Left lobe of liver (tissue), 2 donors: Measurements from ENCODE around the gene NEURL1. TPM values are rescaled to one million over a fixed set of nuclear protein-coding genes. Genes with fewer than 3 reads are reported as not detected.
"Not testable (repeated sequence)": the region's sequence is repeated elsewhere in the genome, so short reads cannot be mapped to it uniquely, and the experiment has no call there.

Experiments used
- ATAC-seq: fragments of 200-7000 bp; cut with Tn5 transposase; one replicate; pipeline ENCODE4 v1.9.1; 2020; ENCODE audit warnings: mild to moderate bottlenecking, moderate library complexity
- DNase-seq: peaks from one replicate; pipeline ENCODE4 v3.0.0-alpha.2; 2020; ENCODE audit warnings: low spot score
- total RNA-seq: library from RNA; stranded (reverse); gene quantifications from one replicate; pipeline ENCODE4 v1.2.1, GENCODE V29; 2021
- donor health status: DM: no; HTN: no; CAD: no; lungs with moderate emphysema.
- donor health status: DM: no; HTN: yes; CAD: no.

NEURL1 gene
- total RNA-seq, 1 donor from 2014 or later, result 1.7 TPM

DNA sequence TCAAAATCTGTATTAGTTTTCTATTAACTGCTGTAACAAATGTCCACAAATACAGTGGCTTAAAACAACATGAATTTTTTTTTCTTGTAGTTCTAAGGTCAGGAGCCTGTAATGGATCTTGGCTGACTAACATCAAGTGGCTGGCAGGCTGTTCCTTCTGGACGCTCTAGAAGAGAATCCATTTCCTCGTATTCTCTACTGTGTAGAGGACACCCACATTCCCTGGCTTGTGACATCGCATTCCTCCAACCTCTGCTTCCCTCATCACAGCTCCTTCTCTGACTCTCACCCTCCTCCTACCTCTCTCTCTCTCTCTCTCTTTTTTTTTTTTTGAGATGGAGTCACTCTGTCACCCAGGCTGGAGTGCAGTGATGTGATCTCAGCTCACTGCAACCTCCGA lies 30.0 kb upstream of the NEURL1 start:
- no peak for DNase-seq
- ATAC-seq, result no peak

DNA sequence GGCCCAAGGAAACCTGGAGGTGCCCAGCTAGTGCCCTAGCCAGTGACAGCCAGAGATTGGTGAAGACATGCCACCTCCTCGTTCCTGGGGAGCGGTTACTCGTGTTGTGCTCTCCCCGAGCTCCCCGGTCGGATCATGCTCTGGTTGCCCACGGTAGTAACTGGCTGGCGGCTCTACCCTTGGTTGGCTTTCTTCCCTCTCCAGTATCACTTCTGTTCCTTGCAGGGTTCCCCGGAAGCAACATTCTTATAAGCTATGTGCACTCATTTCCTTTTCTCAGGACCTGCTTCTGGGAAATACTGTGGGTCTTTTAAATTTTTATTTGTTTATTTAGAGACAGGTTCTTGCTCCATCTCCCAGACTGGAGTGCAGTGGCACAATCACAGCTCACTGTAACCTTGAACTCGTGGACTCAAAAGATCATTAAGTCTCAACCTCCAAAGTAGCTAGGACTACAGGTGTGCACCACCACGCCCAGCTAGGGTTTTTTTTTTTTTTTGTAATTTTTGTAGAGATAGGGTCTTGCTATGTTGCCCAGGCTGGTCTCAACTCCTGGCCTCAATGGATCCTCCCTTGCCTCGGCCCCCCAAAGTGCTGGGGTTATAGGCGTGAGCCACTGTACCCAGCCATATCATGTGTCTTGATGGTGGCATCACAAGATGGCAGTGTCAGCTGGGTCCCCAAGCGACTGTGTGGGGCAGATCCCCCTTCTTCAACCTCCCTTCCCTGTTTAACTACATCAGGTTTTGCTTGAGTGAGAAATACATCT lies 27.9 kb upstream of the NEURL1 start:
- ATAC-seq, result no peak
- no peak for DNase-seq

DNA sequence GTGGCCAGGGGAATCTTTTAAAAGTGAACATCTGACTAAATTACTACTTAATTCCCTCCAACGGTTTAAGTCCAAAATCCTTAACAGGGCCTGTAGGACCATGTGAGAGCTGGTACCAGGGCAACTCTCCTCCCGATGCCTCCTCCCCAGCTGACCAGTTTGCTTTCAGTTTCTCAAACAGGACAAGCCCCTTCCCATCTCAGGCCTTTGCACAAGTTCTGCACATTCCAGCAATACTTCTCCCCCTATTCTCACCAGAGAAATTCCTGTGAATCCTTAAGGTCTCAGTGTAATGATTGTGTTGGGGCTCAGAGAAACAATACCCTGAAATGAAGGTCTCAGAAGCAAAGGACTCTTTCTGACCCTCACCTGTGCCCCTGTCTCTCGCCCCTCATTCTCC lies 26.8 kb upstream of the NEURL1 start:
- no peak for DNase-seq
- no peak for ATAC-seq

DNA sequence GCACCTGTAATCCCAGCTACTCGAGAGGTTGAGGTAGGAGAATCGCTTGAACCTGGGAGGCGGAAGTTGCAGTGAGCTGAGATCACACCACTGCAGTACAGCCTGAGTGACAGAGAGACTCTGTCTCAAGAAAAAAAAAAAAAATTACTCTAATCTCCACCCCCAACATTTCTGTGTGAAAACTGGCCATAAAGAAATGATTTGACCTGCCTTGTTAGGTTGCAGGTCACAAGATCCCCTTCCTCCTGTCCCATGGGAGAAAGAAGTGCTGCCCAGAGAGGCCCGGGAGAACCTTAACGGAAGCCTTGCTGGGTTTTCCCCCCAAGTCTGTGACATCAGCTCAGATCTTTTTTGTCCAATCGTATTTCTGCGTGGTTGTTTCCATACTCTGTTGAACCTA lies 26.1 kb upstream of the NEURL1 start:
- DNase-seq (no peak), ATAC-seq (no peak)

DNA sequence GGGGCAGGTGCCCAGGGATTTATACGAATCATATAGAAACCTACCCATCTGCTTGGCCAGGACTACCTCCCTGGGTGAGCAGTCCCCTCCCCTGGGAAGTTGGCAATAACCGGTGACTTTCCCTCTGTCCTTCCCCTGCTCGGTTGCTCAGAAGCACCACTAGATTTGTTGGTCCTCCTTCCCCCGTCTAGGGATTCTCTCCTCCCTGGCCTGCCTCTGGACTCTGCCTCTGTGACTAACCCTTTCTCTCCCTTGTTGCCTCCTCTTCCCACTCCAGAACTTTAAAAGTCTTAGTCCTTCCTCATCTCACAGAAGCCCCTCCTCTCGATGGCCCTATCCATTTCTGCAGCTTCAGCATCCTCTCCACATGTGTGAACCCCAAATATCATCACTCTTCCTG lies 24.3 kb upstream of the NEURL1 start:
- ATAC-seq (no peak), DNase-seq (no peak)

DNA sequence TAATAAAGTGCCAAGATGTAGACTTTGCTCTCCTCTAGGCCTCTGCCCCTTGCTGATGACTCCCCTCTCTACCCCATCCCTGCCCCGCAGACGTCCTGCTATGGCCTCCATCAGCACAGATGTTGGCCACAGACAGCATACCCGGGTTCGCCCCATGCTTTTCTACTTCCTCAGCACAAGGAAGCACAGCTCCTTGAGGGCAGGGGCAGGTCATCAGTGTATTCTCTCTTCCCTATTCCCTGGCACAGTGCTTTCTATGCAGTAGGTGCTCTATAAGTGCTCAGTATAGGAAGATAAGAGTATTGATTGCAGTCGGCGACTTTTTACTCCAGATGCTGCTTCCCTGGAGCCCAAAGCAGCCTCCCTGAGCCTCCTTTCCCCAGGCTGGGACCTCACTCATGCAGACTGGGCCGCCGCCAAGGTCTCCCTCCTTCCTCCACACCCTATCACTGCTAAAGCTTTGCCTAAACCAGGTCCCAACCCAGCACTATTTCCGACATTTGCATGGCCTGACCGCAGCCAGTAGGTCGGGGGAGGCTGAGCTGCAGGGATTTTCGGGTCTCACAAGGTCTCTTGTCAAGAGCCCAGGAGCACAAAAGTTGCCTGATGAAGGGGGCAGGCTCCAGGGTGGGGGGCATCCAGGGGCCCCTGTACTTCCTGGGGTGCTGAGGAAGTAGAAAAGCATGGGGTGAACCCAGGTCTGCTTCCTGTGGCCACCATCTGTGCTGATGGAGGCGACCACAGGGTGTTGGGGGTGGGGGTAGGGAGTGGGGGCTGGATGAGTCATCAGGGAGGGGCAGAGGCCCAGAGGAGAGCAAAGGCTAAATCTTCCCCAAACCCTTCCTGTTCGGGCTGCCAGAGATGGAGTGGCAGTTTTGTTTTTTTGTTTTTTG lies 22.5 kb upstream of the NEURL1 start:
- DNase-seq (no peak), ATAC-seq (peak; percentile 49)

DNA sequence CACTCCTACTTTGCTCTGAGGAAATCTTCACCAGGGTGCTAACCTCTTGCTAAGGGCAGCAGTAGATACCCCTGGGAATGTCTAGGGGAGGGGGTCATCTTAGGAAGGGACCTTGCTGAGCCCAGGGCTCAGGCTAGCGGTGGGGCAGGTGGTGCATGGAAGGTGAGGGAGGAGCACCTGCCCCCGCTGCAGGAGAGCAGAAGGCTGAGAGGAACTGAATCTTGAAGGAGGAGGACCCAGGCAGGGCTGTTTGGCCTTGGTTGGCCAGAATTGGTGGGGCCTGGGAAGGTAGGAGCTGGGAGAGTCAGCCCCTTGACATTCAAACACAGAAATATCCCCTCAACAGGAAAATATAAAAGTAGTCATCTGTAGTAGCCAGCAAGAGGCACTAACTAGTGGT lies 21.5 kb upstream of the NEURL1 start:
- no peak for DNase-seq
- no peak for ATAC-seq

DNA sequence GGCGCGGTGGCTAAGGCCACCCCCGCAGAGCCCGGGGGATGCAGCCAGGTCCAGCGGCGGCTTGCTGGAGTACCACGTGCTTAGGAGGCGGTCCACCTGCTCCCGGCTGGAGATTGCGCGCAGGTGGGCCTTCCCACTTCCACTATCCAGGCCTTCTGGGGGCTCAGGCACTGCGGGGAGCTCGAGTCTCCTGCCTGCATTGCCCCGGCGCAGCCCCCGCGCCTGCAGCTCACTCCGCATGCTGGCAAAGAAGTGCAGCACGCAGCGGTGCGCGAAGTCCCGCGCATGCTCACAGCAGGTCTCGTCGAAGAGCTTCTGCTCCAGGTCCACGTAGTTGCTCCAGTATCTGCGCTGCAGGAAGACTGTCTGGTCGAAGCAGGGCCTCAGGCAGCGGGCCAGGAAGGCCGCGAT lies 20.2 kb upstream of the NEURL1 start:
- no peak for DNase-seq
- ATAC-seq, result no peak

DNA sequence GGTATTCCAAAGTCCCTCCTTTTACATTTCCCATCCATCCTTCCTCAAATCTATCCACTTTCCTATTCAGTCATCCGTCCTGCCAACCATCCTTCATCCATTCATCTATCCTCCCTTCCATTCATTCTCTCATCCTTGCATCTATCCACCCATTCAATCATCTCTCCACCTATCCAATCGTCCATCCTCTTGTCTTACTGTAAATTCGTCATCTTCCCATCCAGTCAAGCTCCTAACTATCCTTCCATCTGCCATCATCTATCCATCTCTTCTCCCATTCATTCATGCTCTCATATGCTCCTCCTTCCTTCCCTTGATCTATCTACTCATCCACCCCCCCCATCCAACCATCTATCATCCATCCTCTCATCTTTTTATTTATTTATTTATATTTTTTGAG lies 19.4 kb upstream of the NEURL1 start:
- ATAC-seq (no peak), DNase-seq (no peak)

DNA sequence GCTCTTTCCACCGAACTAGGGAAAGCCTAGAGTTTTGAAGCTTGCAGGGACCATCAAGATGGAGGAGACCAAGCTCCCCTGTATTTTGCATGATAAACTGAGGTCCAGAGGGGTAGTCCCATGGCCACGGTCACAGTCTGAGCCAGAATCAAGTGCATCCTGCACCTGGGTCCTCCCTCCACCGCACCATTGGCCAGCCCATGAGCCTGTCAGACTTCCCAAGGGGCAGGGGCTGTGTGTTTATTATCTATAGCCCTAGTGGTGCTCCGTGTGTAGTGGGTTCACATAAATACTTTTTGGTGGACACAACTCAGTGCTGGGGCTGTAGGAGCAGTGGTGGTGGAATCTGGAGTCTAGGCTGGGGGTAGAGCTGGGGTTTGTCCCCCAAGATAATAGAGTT lies 18.1 kb upstream of the NEURL1 start:
- DNase-seq, result no peak
- no peak for ATAC-seq

DNA sequence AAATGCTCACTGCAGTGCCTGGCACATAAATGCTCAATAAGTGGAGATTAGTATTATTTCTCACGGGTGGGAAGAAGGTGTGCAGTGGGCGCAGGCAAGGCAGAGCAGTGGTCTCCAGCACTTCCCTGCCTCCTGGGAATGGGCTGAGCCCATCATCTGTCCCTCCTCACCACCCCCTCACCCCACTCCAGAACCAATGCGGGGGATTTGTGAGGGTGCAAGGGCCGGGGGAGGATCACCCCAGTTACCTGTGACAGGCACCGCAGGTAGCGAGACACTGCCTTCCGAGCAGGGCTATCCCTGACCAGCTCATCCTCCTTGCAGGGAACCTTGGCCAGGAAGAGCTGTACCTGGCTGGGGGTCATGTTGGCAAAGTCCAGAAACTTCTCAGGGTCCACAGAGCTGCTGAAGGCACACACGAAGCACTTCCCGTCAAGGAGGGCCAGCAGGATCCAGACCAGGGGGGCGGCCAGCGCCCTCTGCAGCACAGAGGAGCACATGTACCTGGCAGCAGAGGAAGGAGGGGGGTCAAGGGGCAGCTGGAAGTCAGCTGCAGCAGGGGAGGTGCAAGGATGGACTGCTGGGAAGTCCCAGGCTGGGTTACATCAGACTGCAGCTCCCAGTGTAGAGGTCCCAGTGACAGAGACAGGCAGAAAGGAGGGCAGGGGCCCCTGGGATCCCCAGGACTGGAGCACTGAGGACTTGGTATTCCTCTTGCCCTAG lies 17.3 kb upstream of the NEURL1 start:
- no peak for DNase-seq
- ATAC-seq, result no peak

DNA sequence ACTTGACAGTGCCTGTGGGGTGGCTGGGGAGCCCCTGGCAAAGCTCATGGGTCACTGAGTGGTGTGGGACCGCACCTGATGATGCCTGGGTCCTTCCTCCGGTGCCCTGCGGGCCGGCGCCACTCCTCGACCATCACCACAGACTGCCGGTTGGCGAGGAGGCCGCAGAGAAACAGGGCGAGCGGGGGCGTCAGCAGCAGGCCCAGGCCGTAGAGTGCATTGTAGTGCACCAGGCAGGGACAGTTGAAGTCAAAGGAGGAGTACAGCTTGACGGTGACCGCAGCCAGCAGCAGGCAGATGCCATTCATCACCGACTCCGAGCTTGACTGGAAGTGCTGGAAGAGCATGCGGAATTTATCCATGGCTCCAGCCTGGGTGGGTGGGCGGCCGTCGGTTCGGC lies 14.8 kb upstream of the NEURL1 start:
- ATAC-seq (no peak), DNase-seq (no peak)

DNA sequence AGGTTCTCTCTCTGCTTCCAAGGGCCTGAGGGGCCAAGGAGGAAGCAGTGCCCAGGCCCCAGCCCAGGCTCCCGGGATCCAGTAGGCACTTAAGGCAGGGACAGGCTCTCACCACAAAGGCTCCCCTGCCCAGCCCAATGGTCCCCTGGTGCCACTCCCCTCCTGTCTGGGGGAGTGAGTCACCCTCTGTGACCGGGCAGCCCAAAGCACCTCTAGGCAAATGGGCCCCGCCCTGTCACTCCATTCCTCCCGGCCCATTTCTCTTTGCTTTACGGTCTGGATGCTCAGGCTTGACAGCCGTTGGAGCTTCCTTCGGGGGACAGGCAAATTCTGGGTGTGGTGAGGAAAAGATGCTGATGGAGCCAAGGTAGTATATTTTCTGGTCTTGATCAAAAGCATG lies 14.4 kb upstream of the NEURL1 start, which contains the start of gene CALHM3:
CALHM3 (minus strand) TSS at position 106 of the 400 bp plus-strand sequence. CDS start 208 bp downstream, outside the sequence.
- DNase-seq, result no peak
- ATAC-seq, result no peak

DNA sequence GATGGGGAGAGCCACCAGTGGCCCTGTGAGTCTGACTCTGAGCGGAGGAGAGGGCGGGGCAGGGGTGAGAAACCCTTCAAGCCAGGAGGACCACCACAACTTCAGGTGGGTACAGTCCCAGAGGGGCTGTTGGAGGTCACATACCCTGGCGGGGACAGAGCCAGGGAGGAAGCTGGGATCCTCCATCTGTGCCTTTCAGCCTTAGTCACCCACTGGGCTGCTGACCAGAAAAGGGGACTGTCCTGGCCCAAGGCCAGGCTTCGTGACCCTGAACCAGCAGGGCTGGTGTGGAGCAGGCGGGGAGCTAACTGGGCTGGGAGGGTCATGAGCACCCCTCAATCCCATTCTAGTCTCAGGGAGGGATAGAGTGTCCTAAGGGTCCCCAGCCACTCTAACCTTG lies 13.0 kb upstream of the NEURL1 start:
- ATAC-seq (no peak), DNase-seq (no peak)

DNA sequence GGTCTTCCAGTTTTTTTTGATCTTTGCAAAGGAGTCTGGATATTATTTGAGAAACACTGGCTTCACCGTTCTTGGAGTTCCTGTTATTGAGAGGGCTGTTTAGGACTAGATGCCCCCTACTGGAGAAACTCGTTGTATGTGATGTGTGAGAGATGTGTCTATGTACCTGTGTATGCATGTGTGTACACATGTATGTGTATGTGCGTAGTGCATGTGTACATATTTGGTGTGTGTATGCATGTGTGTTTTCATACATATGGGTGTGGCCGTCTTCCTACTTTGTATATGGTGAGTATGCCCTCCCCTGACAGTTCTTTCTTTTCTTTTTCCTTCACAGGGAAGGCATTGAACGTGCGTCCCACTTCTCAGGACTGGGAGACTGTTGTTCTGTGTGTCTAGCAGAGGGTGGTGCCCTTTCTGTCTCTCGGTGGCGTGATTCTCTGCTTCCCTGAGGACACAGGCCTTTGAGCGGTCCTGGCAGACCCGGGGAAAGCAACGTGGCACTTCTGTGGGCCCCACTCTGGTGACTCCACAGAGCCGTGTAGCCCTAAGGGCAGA lies 11.5 kb upstream of the NEURL1 start:
- DNase-seq (no peak), ATAC-seq (peak; percentile 81)

DNA sequence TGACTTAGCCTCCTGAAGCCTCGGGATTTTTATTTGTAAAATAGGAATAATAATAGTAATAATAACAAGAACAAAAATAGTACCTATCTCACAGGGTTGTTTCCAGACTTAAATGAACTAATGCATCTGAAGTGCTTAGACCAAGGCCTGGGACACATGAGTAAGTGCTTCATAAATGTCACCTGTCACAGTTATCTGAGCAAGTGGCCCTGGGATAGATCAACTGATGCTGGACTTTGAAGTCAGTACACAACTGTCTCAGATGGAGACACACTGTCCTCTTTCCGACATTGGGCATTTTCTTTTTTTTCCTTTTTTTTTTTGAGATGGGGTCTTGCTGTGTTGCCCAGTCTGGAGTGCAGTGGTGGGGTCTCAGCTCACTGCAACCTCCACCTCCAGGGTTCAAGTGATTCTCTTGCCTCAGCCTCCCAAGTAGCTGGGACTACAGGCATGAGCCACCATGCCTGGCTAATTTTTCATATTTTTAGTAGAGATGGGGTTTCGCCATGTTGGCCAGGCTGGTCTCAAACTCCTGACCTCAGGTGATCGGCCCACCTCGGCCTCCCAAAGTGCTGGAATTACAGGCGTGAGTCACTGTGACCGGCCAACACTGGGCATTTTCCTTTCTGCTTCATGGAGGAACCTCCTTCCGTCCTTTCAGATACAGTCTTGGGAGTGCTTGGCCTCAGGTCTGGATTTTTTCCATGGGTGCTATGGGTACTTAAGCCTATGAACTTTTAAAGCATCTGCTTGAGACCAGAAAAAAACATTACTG lies 6.7 kb upstream of the NEURL1 start:
- DNase-seq, ATAC-seq: not testable (repeated sequence)

DNA sequence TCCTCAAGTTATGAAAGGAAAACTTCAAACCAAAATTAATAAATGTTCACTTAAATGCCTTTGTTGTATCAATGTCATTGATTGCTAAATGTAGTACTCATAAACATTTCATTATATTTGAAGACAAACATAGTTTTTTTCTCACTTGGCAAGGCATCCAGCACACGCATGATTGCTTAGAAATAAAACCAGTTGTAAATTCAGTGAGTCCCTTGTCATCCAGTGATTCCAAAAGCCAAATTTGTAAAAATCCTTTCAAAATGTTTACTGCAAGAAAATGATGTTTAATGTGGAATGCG lies 6.1 kb upstream of the NEURL1 start:
- no peak for DNase-seq
- no peak for ATAC-seq

DNA sequence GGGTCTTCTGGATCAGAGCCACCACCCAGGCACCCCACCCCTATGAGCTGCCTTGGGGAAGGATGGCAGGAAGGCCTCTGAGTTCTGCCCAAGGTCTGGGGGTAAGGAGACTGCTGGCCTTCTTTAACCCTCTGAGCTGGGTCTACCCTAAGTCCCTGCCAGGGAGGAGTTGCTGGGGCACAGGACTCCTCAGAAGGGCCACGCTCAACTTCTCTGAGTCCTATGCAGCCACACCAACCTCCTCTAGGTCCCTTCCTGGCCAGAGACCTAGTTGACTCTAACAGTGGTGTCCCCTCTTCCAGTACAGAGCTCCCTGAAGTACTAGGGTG lies 2.6 kb upstream of the NEURL1 start:
- no peak for DNase-seq

DNA sequence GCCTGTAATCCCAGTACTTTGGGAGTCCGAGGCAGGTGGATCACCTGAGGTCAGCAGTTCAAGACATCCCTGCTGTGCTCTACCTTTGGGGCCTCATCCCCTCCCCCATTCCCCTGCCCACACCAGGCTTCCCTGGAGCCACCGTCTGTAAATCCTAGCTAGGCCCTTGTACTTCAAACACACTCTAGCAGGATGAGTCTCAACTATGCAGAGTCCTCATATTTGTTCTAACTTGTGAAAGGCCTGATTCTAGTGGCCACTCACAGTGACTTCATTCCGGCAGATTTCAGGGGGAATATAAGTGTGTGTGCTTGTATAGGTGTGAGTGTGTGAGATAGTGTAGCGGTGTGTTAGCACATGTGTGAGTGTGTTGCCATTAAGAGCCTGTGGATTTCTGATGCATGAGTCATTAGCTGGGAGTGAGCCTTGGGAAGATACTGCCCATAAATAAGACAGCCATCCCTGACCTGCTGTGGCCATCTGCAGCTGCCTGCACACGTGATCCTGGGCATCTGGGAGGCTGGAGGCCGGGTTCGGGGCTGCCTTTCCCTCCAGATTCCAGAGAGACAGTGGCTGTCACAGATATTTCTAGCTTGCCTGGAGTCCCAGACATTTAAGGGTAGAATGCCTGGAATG lies 1.7 kb upstream of the NEURL1 start:
- no peak for ATAC-seq

More for the DNA sequence above, 2.6 kb upstream of the NEURL1 start:
- ATAC-seq, result no peak

DNA sequence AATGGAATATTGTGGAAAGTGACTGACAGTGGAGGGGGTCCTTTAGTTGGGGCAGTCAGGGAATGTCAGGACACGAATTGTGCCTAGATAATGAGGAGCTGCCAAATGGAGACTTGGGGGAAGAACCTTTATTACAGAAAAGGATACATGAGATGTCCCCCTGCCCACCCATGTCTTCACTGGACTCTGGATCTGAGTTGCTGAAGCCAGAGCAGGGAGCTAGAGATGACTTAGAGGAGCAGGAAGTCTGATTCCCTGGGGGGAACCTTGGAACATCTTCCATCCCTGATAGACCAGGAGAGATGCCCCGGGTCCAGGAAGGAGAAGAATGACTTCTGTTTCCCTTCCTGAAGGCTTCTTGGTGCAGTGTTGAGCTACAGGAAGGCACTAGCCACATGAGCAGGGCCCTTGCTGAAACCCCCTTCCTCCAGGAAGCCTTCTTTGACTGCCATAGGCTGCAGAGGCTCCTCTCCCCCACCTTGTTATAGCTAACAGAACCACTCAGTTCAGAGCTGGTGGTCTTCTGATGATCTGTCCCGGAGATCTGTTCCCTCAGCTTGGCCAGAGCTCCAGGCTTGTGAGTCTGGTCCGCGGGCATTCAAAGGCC lies 747 bp upstream of the NEURL1 start:
- no peak for ATAC-seq
- DNase-seq, result no peak

More for the DNA sequence above, 1.7 kb upstream of the NEURL1 start:
- DNase-seq, result no peak
